Psoas muscle (tissue), 8 donors: Measurements from ENCODE around the gene RAD51D. TPM values are rescaled to one million over a fixed set of nuclear protein-coding genes. Genes with fewer than 3 reads are reported as not detected.

Experiments
- ATAC-seq, 4 donors: fragments of 200-7000 bp; cut with Tn5 transposase; one replicate each; pipeline ENCODE4 v1.9.1; 2020; ENCODE audit warnings: moderate library complexity in 3 of 4, mild to moderate bottlenecking in 2 of 4
- DNase-seq, 2 donors: peaks; one replicate each; pipeline ENCODE4 v3.0.0-alpha.2; 2020
- H3K27ac ChIP-seq: fragments of 200-600 bp; one replicate; pipeline ENCODE4 v1.8.0; 2022
- H3K27me3 ChIP-seq, 3 donors: fragments of 200-600 bp in 1 of 3; one replicate each; pipeline versions ENCODE4 v1.6.1 to v1.8.0; 2013 to 2022; ENCODE audit warnings: low read length in 2 of 3, mild to moderate bottlenecking in 2 of 3, moderate library complexity in 1 of 3; ENCODE audit not compliant: insufficient read depth in 3 of 3
- H3K36me3 ChIP-seq, 2 donors: fragments of 200-600 bp in 1 of 2; one replicate each; pipeline versions ENCODE4 v1.6.1 to v1.8.0; 2013 to 2022; ENCODE audit warnings: low read depth in 1 of 2, mild to moderate bottlenecking in 1 of 2, moderate library complexity in 1 of 2; ENCODE audit not compliant: insufficient read depth in 1 of 2
- H3K4me1 ChIP-seq: fragments of 200-600 bp; one replicate; pipeline ENCODE4 v1.8.0; 2022
- H3K4me3 ChIP-seq: fragments of 200-600 bp; one replicate; pipeline ENCODE4 v1.8.0; 2022; ENCODE audit warnings: mild to moderate bottlenecking
- H3K9me3 ChIP-seq: fragments of 200-600 bp; one replicate; pipeline ENCODE4 v1.8.0; 2022
- CTCF ChIP-seq: fragments of 200-600 bp; IDR thresholded peaks from one replicate; pipeline ENCODE4 v1.8.0; 2022; ENCODE audit warnings: antibody characterized with exemption
- WGBS, 3 donors: extraction: QIAGEN DNeasy Blood & Tissue Kit; methylation state at CpG; one replicate each; pipeline versions ENCODE4 v1.1.6 to v1.1.7; 2013; 5-methylcytosine and 5-hydroxymethylcytosine counted together
- intact Hi-C, 2 donors: fragments of 100-400 bp; cut with DNase I; formaldehyde crosslinking; loops; one replicate each; pipeline versions ENCODE4 v1.11.0 to v1.14.2; 2022
- polyA plus RNA-seq, 3 donors: library from polyadenylated mRNA; stranded (reverse); fragments of 200-250 nt; gene quantifications; one replicate each; pipeline ENCODE4 v1.2.3, GENCODE V29; 2013
- total RNA-seq, 4 donors: library from RNA; stranded (reverse); fragmentation: NEBNext Ultra II Directional in 2 of 4; extraction: Animal tissue kit (Norgen Biotek cat#: 25700) in 2 of 4; gene quantifications; one replicate each; pipeline versions ENCODE4 v1.2.1 to v1.2.4, GENCODE V29; 2021 to 2023
- donor health status: healthy with polysubstance abuse.
- donor health status: DM: no; HTN: no; CAD: no; lungs with moderate emphysema.
- donor health status: Bipolar disorder and iron deficiency.
- donor health status: healthy.
- donor health status: DM: yes; HTN: yes; CAD: no.
- donor health status: DM: no; HTN: no; CAD: no.
- donor health status: DM: no; HTN: no; CAD: no.
- donor health status: DM: yes; HTN: yes; CAD: no.

RAD51D gene
- total and polyA plus RNA-seq, 7 donors = 3.6 to 6.2 (median 5.4) TPM

DNA sequence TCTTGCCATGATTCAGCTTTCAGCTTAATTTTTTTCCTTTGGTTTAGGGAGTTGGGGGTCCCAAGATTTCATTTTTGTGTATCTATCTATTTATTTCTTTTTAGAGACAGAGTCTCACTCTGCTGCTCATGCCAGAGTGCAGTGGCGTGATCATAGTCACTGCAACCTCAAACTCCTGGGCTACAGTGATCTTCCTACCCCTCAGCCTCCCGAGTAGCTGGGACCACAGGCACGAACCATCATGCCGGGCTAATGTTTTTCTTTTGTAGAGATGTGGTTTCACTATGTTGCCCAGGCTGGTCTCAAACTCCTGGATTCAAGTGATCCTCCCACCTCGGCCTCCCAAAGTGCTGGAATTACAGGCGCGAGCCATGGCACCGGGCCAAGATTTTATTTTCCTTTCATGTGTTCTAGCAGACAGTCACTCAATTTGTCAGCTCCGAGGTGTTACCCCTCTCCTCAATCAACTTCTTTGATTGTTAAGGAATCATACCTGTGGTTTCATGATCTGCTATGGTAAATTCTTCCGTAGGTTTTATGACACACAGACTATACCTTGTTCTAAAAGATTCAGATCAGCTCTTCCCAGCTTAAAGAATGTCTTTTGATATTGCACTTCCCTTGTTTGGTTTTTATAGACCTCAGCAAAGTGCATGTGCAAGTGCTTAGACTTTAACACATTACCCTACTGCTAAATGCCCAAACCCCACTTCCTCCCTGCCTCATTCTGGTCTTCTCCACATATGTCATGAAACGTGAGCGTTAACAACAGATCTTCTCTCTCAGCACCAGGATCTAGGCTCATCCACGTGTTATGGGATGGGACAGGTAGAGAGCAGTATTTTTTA is 40.9 kb upstream of the RAD51D start:
- Histone ChIP-seq H3K27ac (no peak overlapping the region), H3K36me3 (peaks cover 2 to 100% of the 10 kb centered on the region in 2 donors), H3K9me3 (no peaks in the 10 kb centered on the region), H3K4me1 (no peaks in the 10 kb centered on the region), H3K4me3 (no peak overlapping the region), H3K27me3 (no peaks in the 10 kb centered on the region)
- 77 to 85% (median 79%) methylated on average over 13 of the region's 13 CpGs for WGBS, 3 donors
- DNase-seq (no peak), ATAC-seq (no peak)
- no peak for TF ChIP-seq CTCF
- intact Hi-C loops = no loop called here

DNA sequence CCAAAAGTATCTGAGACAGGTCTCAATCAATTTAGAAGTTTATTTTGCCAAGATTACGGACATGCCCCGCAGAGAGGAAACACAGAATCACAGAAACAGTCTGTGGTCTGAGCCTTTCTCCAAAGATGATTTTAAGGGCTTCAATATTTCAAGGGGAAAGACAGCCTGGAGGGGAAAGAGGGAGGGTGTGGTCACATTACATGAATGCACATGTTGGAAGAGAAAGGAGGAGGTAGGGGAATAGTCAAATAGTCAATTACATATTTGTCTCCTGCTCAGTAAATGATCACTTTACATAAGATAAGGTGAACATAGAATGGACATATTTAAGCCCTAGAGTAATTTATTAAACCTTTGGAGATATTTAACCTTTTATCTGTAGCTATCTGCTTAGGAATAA is 40.3 kb upstream of the RAD51D start:
- H3K9me3 ChIP-seq = no peaks in the 10 kb centered on the region
- no peaks in the 10 kb centered on the region for H3K27me3 ChIP-seq
- ATAC-seq = no peak
- no peaks in the 10 kb centered on the region for H3K4me1 ChIP-seq
- H3K36me3 ChIP-seq = peaks cover 2 to 100% of the 10 kb centered on the region in 2 donors
- no peak overlapping the region for H3K27ac ChIP-seq
- TF ChIP-seq CTCF = no peak
- intact Hi-C loops = no loop called here
- no peak for DNase-seq
- no peak overlapping the region for H3K4me3 ChIP-seq
- WGBS, 3 donors = 92 to 94% (median 93%) methylated on average over 2 of the region's 2 CpGs

GRCh38 chr17:35155246-35155645 is 35.6 kb upstream of the RAD51D start:
- Histone ChIP-seq H3K27ac (no peak overlapping the region), H3K36me3 (peaks cover 2 to 100% of the 10 kb centered on the region in 2 donors), H3K27me3 (no peaks in the 10 kb centered on the region), H3K9me3 (no peaks in the 10 kb centered on the region), H3K4me1 (peaks cover 7% of the 10 kb centered on the region), H3K4me3 (no peak overlapping the region)
- TF ChIP-seq CTCF = no peak
- DNase-seq (no peak), ATAC-seq (no peak)
- WGBS, 3 donors = 92 to 97% (median 94%) methylated on average over 7 of the region's 7 CpGs
- intact Hi-C loops = no loop called here

- H3K4me3 ChIP-seq = no peak overlapping the region
- H3K27ac ChIP-seq = no peak overlapping the region
- intact Hi-C loops = no loop called here
- no peaks in the 10 kb centered on the region for H3K9me3 ChIP-seq
- peaks cover under 1 to 100% of the 10 kb centered on the region in 2 donors for H3K36me3 ChIP-seq
- 77 to 89% (median 83%) methylated on average over 13 of the region's 13 CpGs for WGBS, 3 donors
- ATAC-seq = no peak
- no peak for TF ChIP-seq CTCF
- no peak for DNase-seq
- peaks cover 15% of the 10 kb centered on the region for H3K4me1 ChIP-seq
- no peaks in the 10 kb centered on the region for H3K27me3 ChIP-seq
These were observed 34.8 kb upstream of the RAD51D start for GRCh38 chr17:35154196-35155165.
